DND-41 (cell line): ENCODE data around the gene ARMCX4.

Experiments
- CTCF ChIP-seq: IDR thresholded peaks from 2 replicates; pipeline ENCODE4 v1.5.1; 2012; ENCODE audit warnings: borderline replicate concordance, low read length, moderate library complexity, mild to moderate bottlenecking; ENCODE audit not compliant: poor library complexity, severe bottlenecking; ENCODE audit errors: extremely low read depth
- EZH2 ChIP-seq: IDR thresholded peaks from 3 replicates; pipeline ENCODE4 v1.6.1; 2012; ENCODE audit warnings: borderline replicate concordance, low read depth, mild to moderate bottlenecking, moderate library complexity, low read length, inconsistent platforms; ENCODE audit not compliant: severe bottlenecking

- TF ChIP-seq CTCF = no peak
- no peak for TF ChIP-seq EZH2
Measured at GRCh38 chrX:101491943-101492342, 6.7 kb downstream of the ARMCX4 start.
